ENCODE results near the gene IFT74. TPM values are rescaled to one million over a fixed set of nuclear protein-coding genes. Genes with fewer than 3 reads are reported as not detected.

Gene IFT74
- total RNA-seq, 1 experiment from 2014 or later: 16.2 TPM

DNA sequence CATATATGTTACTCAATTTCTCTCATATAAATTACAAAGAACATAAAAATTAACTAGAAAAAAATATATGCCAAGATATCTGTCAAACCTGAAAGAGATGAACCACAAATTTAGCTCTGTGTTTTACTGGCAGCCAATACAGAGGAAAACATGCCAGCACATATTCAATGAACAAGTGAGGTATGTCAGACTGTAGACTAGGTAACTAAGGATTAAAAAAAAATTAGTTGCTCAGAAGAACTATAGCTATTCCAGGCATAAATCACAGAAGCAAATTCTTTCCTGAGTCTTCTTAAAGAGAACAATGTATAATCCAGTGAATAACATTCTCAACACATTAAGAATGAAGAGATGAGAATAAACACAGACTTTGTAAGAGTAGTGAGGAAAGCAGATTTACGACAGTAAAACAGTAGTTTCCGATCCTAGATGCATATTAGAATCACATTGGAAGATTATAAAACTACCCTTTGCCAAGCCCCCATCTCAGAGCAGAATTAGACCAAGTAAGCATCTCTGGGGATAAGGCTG is 43.0 kb upstream of the IFT74 start:
- no peak overlapping the region for H3K4ac ChIP-seq (ENCODE audit: low read depth, low read length)
- Mint-ChIP-seq H3K36me3 (ENCODE audit: insufficient read depth in 1 of 3, low read depth in 3 of 3) (peaks cover 11 to 61% (median 44%) of the 10 kb centered on the region in 3 experiments; a peak in 6 of 7 replicates), H3K4me3 (no peak overlapping the region), H3K9me3 (no peaks in the 10 kb centered on the region), H3K27me3 (ENCODE audit: low read depth) (no peaks in the 10 kb centered on the region), H3K4me1 (peaks cover 0 to 5% of the 10 kb centered on the region in 2 experiments; a peak in 2 of 4 replicates), H3K27ac (no peak overlapping the region)
- H3K4me2 ChIP-seq (ENCODE audit: insufficient read depth, insufficient read length, low read length): no peak overlapping the region
- H4K5ac ChIP-seq (ENCODE audit: insufficient read length, low read depth, low read length): no peak overlapping the region
- WGBS (ENCODE audit: extremely low coverage, insufficient read length, low lambda C conversion rate): no CpG with 5 or more reads among the region's 2 CpGs
- H3K9me3 ChIP-seq (ENCODE audit: control insufficient read depth, low read depth, low read length): no peaks in the 10 kb centered on the region
- no peak overlapping the region for H3K14ac ChIP-seq (ENCODE audit: insufficient read depth, low read length)
- H2AFZ ChIP-seq (ENCODE audit: low read length): no peak overlapping the region
- no peak overlapping the region for H2BK20ac ChIP-seq (ENCODE audit: low read depth, low read length, poor library complexity, severe bottlenecking)
- H2AK5ac ChIP-seq (ENCODE audit: insufficient read length, low read length): no peak overlapping the region
- no peak overlapping the region for H3K9ac ChIP-seq (ENCODE audit: extremely low read depth, insufficient read length, low read length)
- no peak overlapping the region for H4K91ac ChIP-seq (ENCODE audit: insufficient read length, low read depth, low read length)
- no peaks in the 10 kb centered on the region for H3K27me3 ChIP-seq (ENCODE audit: insufficient read depth, low read length)
- H2BK120ac ChIP-seq (ENCODE audit: low read depth, low read length, poor library complexity, severe bottlenecking): no peak overlapping the region
- H3K23me2 ChIP-seq (ENCODE audit: insufficient read length, low read depth, low read length, poor library complexity, severe bottlenecking): no peaks in the 10 kb centered on the region
- no peak overlapping the region for H2BK15ac ChIP-seq (ENCODE audit: low read depth, low read length)
- no peak overlapping the region for H4K8ac ChIP-seq (replicated peaks; ENCODE audit: insufficient read length, low read depth, low read length)
- TF ChIP-seq, protein P1, sequence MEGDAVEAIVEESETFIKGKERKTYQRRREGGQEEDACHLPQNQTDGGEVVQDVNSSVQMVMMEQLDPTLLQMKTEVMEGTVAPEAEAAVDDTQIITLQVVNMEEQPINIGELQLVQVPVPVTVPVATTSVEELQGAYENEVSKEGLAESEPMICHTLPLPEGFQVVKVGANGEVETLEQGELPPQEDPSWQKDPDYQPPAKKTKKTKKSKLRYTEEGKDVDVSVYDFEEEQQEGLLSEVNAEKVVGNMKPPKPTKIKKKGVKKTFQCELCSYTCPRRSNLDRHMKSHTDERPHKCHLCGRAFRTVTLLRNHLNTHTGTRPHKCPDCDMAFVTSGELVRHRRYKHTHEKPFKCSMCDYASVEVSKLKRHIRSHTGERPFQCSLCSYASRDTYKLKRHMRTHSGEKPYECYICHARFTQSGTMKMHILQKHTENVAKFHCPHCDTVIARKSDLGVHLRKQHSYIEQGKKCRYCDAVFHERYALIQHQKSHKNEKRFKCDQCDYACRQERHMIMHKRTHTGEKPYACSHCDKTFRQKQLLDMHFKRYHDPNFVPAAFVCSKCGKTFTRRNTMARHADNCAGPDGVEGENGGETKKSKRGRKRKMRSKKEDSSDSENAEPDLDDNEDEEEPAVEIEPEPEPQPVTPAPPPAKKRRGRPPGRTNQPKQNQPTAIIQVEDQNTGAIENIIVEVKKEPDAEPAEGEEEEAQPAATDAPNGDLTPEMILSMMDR (conservative IDR thresholded peaks at IDR 0.05): no peak
- H3K27ac ChIP-seq (ENCODE audit: insufficient read length, low read depth, low read length): no peak overlapping the region
- H3T11ph ChIP-seq (ENCODE audit: low read length): no peak overlapping the region
- no peaks in the 10 kb centered on the region for H4K20me1 ChIP-seq (ENCODE audit: control insufficient read depth, insufficient read depth, insufficient read length)
- H3K4me1 ChIP-seq (ENCODE audit: insufficient read depth, low read length): no peaks in the 10 kb centered on the region
- no peak for DNase-seq
- H3K79me2 ChIP-seq (ENCODE audit: insufficient read depth, low read length): no peaks in the 10 kb centered on the region
- H3K56ac ChIP-seq (ENCODE audit: insufficient read length, low read depth, low read length): no peak overlapping the region
- H2BK12ac ChIP-seq (ENCODE audit: insufficient read length, low read depth, low read length): no peak overlapping the region
- no peaks in the 10 kb centered on the region for H3K79me1 ChIP-seq (ENCODE audit: insufficient read depth, low read depth, low read length, poor library complexity, severe bottlenecking)
- H3K23ac ChIP-seq (ENCODE audit: insufficient read length, low read depth, low read length): no peak overlapping the region
- no peak overlapping the region for H2BK5ac ChIP-seq (ENCODE audit: insufficient read length, low read length)
- no peak overlapping the region for H3K18ac ChIP-seq (ENCODE audit: insufficient read length, low read depth, low read length)
